ENCODE results near the gene TCL1B.
A peak's percentile ranks its signal among the peaks of the same experiment; 100 is the strongest.

Gene TCL1B

GRCh38 chr14:95699412-95699811 is 13.2 kb downstream of the TCL1B start:
- H3K56ac ChIP-seq (ENCODE audit: low read length): peak overlapping the region; percentile 22
- no peak overlapping the region for H3K4ac ChIP-seq (ENCODE audit: low read depth, low read length)
- no peak overlapping the region for H4K5ac ChIP-seq (ENCODE audit: low read length)
- WGBS (ENCODE audit: extremely low coverage, insufficient coverage, low lambda C conversion rate): no CpG with 5 or more reads among the region's 5 CpGs
- H2BK5ac ChIP-seq (ENCODE audit: low read length): no peak overlapping the region
- no peak overlapping the region for H3K18ac ChIP-seq (ENCODE audit: low read length)
- DNase-seq: no peak
- H2BK120ac ChIP-seq (ENCODE audit: low read depth, low read length): no peak overlapping the region
- H3K27ac ChIP-seq (ENCODE audit: low read depth, low read length): no peak overlapping the region
- H3K79me2 ChIP-seq (ENCODE audit: control insufficient read depth, insufficient read depth, low read length): no peaks in the 10 kb centered on the region
- no peaks in the 10 kb centered on the region for H3K79me1 ChIP-seq (ENCODE audit: low read length)
- no peak overlapping the region for H2AK5ac ChIP-seq (ENCODE audit: low read length)
- no peak overlapping the region for H3K4me3 ChIP-seq (ENCODE audit: low read length)
- no peak overlapping the region for H3K23ac ChIP-seq (ENCODE audit: low read length)
- no peak overlapping the region for H3K9ac ChIP-seq (ENCODE audit: low read length)
- no peaks in the 10 kb centered on the region for H3K4me1 ChIP-seq (ENCODE audit: control insufficient read depth, low read depth, low read length)
- H2BK15ac ChIP-seq (replicated peaks; ENCODE audit: low read depth): no peak overlapping the region
- peaks cover 3% of the 10 kb centered on the region for H3K27me3 ChIP-seq (ENCODE audit: insufficient read depth, low read length, poor library complexity)
- no peak overlapping the region for H3K4me2 ChIP-seq (ENCODE audit: low read length)
- H4K8ac ChIP-seq (ENCODE audit: low read depth, low read length): no peak overlapping the region
- H3K36me3 ChIP-seq (ENCODE audit: control insufficient read depth, insufficient read depth, low read length): no peaks in the 10 kb centered on the region

GRCh38 chr14:95700221-95700976 is 14.2 kb downstream of the TCL1B start:
- Histone ChIP-seq H3K27me3 (ENCODE audit: insufficient read depth, low read length, poor library complexity) (peaks cover 3% of the 10 kb centered on the region), H2BK120ac (ENCODE audit: low read depth, low read length) (no peak overlapping the region), H3K79me2 (ENCODE audit: control insufficient read depth, insufficient read depth, low read length) (no peaks in the 10 kb centered on the region), H3K4me1 (ENCODE audit: control insufficient read depth, low read depth, low read length) (no peaks in the 10 kb centered on the region), H2AK5ac (ENCODE audit: low read length) (no peak overlapping the region), H3K56ac (ENCODE audit: low read length) (no peak overlapping the region), H4K8ac (ENCODE audit: low read depth, low read length) (no peak overlapping the region), H3K4ac (ENCODE audit: low read depth, low read length) (no peak overlapping the region), H2BK15ac (replicated peaks; ENCODE audit: low read depth) (peak overlapping the region; percentile 57), H3K9ac (ENCODE audit: low read length) (no peak overlapping the region), H3K79me1 (ENCODE audit: low read length) (no peaks in the 10 kb centered on the region), H2BK5ac (ENCODE audit: low read length) (no peak overlapping the region), H3K27ac (ENCODE audit: low read depth, low read length) (no peak overlapping the region), H4K5ac (ENCODE audit: low read length) (no peak overlapping the region), H3K36me3 (ENCODE audit: control insufficient read depth, insufficient read depth, low read length) (no peaks in the 10 kb centered on the region), H3K18ac (ENCODE audit: low read length) (no peak overlapping the region), H3K4me3 (ENCODE audit: low read length) (no peak overlapping the region), H3K4me2 (ENCODE audit: low read length) (no peak overlapping the region), H3K23ac (ENCODE audit: low read length) (no peak overlapping the region)
- no peak for DNase-seq
- WGBS (ENCODE audit: extremely low coverage, insufficient coverage, low lambda C conversion rate): no CpG with 5 or more reads among the region's 5 CpGs

- DNase-seq: no peak
- Histone ChIP-seq H3K79me1 (ENCODE audit: low read length) (no peaks in the 10 kb centered on the region), H3K56ac (ENCODE audit: low read length) (no peak overlapping the region), H3K23ac (ENCODE audit: low read length) (no peak overlapping the region), H4K8ac (ENCODE audit: low read depth, low read length) (no peak overlapping the region), H2AK5ac (ENCODE audit: low read length) (no peak overlapping the region), H3K4me1 (ENCODE audit: control insufficient read depth, low read depth, low read length) (no peaks in the 10 kb centered on the region), H3K18ac (ENCODE audit: low read length) (no peak overlapping the region), H3K36me3 (ENCODE audit: control insufficient read depth, insufficient read depth, low read length) (no peaks in the 10 kb centered on the region), H2BK15ac (replicated peaks; ENCODE audit: low read depth) (no peak overlapping the region), H3K27ac (ENCODE audit: low read depth, low read length) (no peak overlapping the region), H2BK120ac (ENCODE audit: low read depth, low read length) (no peak overlapping the region), H4K5ac (ENCODE audit: low read length) (no peak overlapping the region), H3K79me2 (ENCODE audit: control insufficient read depth, insufficient read depth, low read length) (no peaks in the 10 kb centered on the region), H3K27me3 (ENCODE audit: insufficient read depth, low read length, poor library complexity) (peaks cover 3% of the 10 kb centered on the region), H3K4me2 (ENCODE audit: low read length) (no peak overlapping the region), H2BK5ac (ENCODE audit: low read length) (no peak overlapping the region), H3K4ac (ENCODE audit: low read depth, low read length) (no peak overlapping the region), H3K4me3 (ENCODE audit: low read length) (no peak overlapping the region), H3K9ac (ENCODE audit: low read length) (no peak overlapping the region)
- no CpG with 5 or more reads among the region's 4 CpGs for WGBS (ENCODE audit: extremely low coverage, insufficient coverage, low lambda C conversion rate)
Measured at GRCh38 chr14:95701846-95702221, 15.6 kb downstream of the TCL1B start.

GRCh38 chr14:95703341-95703740 is 17.1 kb downstream of the TCL1B start:
- H2BK5ac ChIP-seq (ENCODE audit: low read length): no peak overlapping the region
- no peak overlapping the region for H3K27ac ChIP-seq (ENCODE audit: low read depth, low read length)
- no peak overlapping the region for H4K5ac ChIP-seq (ENCODE audit: low read length)
- no peak overlapping the region for H3K4me2 ChIP-seq (ENCODE audit: low read length)
- no peak overlapping the region for H2AK5ac ChIP-seq (ENCODE audit: low read length)
- H3K36me3 ChIP-seq (ENCODE audit: control insufficient read depth, insufficient read depth, low read length): no peaks in the 10 kb centered on the region
- no peak overlapping the region for H2BK15ac ChIP-seq (replicated peaks; ENCODE audit: low read depth)
- WGBS (ENCODE audit: extremely low coverage, insufficient coverage, low lambda C conversion rate): no CpG with 5 or more reads among the region's 3 CpGs
- H3K4me3 ChIP-seq (ENCODE audit: low read length): no peak overlapping the region
- H3K79me1 ChIP-seq (ENCODE audit: low read length): no peaks in the 10 kb centered on the region
- H2BK120ac ChIP-seq (ENCODE audit: low read depth, low read length): no peak overlapping the region
- no peaks in the 10 kb centered on the region for H3K79me2 ChIP-seq (ENCODE audit: control insufficient read depth, insufficient read depth, low read length)
- no peak overlapping the region for H3K18ac ChIP-seq (ENCODE audit: low read length)
- no peak overlapping the region for H3K56ac ChIP-seq (ENCODE audit: low read length)
- no peak overlapping the region for H4K8ac ChIP-seq (ENCODE audit: low read depth, low read length)
- no peak overlapping the region for H3K23ac ChIP-seq (ENCODE audit: low read length)
- H3K4me1 ChIP-seq (ENCODE audit: control insufficient read depth, low read depth, low read length): no peaks in the 10 kb centered on the region
- H3K4ac ChIP-seq (ENCODE audit: low read depth, low read length): no peak overlapping the region
- H3K9ac ChIP-seq (ENCODE audit: low read length): no peak overlapping the region
- peaks cover 3% of the 10 kb centered on the region for H3K27me3 ChIP-seq (ENCODE audit: insufficient read depth, low read length, poor library complexity)
- no peak for DNase-seq

GRCh38 chr14:95703805-95704204 is 17.6 kb downstream of the TCL1B start:
- no peak for DNase-seq
- Histone ChIP-seq H3K4ac (ENCODE audit: low read depth, low read length) (no peak overlapping the region), H4K8ac (ENCODE audit: low read depth, low read length) (no peak overlapping the region), H3K79me2 (ENCODE audit: control insufficient read depth, insufficient read depth, low read length) (no peaks in the 10 kb centered on the region), H3K79me1 (ENCODE audit: low read length) (no peaks in the 10 kb centered on the region), H3K4me2 (ENCODE audit: low read length) (no peak overlapping the region), H2BK15ac (replicated peaks; ENCODE audit: low read depth) (no peak overlapping the region), H3K4me3 (ENCODE audit: low read length) (no peak overlapping the region), H3K36me3 (ENCODE audit: control insufficient read depth, insufficient read depth, low read length) (no peaks in the 10 kb centered on the region), H2BK120ac (ENCODE audit: low read depth, low read length) (no peak overlapping the region), H3K18ac (ENCODE audit: low read length) (no peak overlapping the region), H3K9ac (ENCODE audit: low read length) (no peak overlapping the region), H3K27me3 (ENCODE audit: insufficient read depth, low read length, poor library complexity) (peaks cover 3% of the 10 kb centered on the region), H4K5ac (ENCODE audit: low read length) (no peak overlapping the region), H3K27ac (ENCODE audit: low read depth, low read length) (no peak overlapping the region), H3K56ac (ENCODE audit: low read length) (no peak overlapping the region), H2AK5ac (ENCODE audit: low read length) (no peak overlapping the region), H3K4me1 (ENCODE audit: control insufficient read depth, low read depth, low read length) (no peaks in the 10 kb centered on the region), H3K23ac (ENCODE audit: low read length) (no peak overlapping the region), H2BK5ac (ENCODE audit: low read length) (no peak overlapping the region)
- no CpG with 5 or more reads among the region's 3 CpGs for WGBS (ENCODE audit: extremely low coverage, insufficient coverage, low lambda C conversion rate)

GRCh38 chr14:95705518-95705917 is 19.3 kb downstream of the TCL1B start:
- no peak overlapping the region for H4K5ac ChIP-seq (ENCODE audit: low read length)
- no peak overlapping the region for H4K8ac ChIP-seq (ENCODE audit: low read depth, low read length)
- no peak overlapping the region for H2BK120ac ChIP-seq (ENCODE audit: low read depth, low read length)
- H2BK5ac ChIP-seq (ENCODE audit: low read length): no peak overlapping the region
- no peak overlapping the region for H3K27ac ChIP-seq (ENCODE audit: low read depth, low read length)
- H3K18ac ChIP-seq (ENCODE audit: low read length): no peak overlapping the region
- H2BK15ac ChIP-seq (replicated peaks; ENCODE audit: low read depth): no peak overlapping the region
- DNase-seq: no peak
- H3K4me3 ChIP-seq (ENCODE audit: low read length): no peak overlapping the region
- H3K4ac ChIP-seq (ENCODE audit: low read depth, low read length): no peak overlapping the region
- H3K4me2 ChIP-seq (ENCODE audit: low read length): no peak overlapping the region
- H3K27me3 ChIP-seq (ENCODE audit: insufficient read depth, low read length, poor library complexity): peaks cover 3% of the 10 kb centered on the region
- no peaks in the 10 kb centered on the region for H3K36me3 ChIP-seq (ENCODE audit: control insufficient read depth, insufficient read depth, low read length)
- no peak overlapping the region for H3K56ac ChIP-seq (ENCODE audit: low read length)
- H3K23ac ChIP-seq (ENCODE audit: low read length): no peak overlapping the region
- no peaks in the 10 kb centered on the region for H3K79me1 ChIP-seq (ENCODE audit: low read length)
- H3K4me1 ChIP-seq (ENCODE audit: control insufficient read depth, low read depth, low read length): no peaks in the 10 kb centered on the region
- H3K9ac ChIP-seq (ENCODE audit: low read length): no peak overlapping the region
- no peaks in the 10 kb centered on the region for H3K79me2 ChIP-seq (ENCODE audit: control insufficient read depth, insufficient read depth, low read length)
- H2AK5ac ChIP-seq (ENCODE audit: low read length): no peak overlapping the region
- WGBS (ENCODE audit: extremely low coverage, insufficient coverage, low lambda C conversion rate): no CpG with 5 or more reads among the region's 4 CpGs
